CD1c-positive myeloid dendritic cell (primary cell): ENCODE measurements around the gene TEX2.
A peak's percentile ranks its signal among the peaks of the same experiment; 100 is the strongest.
"Not testable (repeated sequence)": the region's sequence is repeated elsewhere in the genome, so short reads cannot be mapped to it uniquely, and the experiment has no call there.

Experiments
- DNase-seq: peaks from one replicate; pipeline ENCODE4 v3.0.0-alpha.2; 2016; ENCODE audit errors: extremely low spot score

The TEX2 gene

DNA sequence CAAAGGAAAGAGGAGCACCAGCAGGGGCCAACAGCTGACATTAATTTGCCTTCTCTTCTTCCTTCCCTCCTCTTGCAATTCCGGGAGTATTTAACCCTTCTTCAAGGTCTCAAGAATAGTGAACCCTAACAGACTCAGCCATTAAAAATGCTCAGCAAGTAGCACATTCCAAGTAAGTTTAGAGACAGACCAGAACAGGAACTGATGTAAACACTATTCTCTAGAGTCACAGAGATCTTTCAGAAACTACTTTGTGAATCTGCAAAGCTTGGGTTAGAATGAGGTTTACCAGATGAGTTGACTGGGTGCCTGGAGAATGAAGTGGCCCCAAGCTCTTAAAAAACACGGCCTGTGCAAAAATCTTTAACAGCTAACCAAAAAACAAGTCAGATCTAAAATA, 50.9 kb downstream of the TEX2 start:
- DNase-seq: no peak

DNA sequence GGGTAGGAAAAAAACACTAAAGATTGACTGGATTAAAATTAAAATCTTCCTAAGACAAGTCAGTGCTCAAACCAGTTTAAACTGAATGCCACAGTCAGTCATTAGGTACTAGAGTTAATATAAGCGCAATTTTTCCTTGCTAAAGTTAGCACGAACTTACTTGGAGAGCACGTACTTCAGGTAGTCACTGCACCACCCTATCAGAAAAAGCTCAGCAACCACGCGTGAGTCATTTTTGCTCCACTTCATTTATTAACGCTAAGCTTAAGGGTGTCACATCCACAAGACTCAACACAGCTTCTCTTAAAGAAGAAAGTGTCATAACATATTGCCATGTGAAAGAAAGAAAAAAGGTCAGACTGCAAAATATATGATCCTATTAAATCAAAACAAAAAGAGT, 53.1 kb downstream of the TEX2 start:
- DNase-seq: no peak

DNA sequence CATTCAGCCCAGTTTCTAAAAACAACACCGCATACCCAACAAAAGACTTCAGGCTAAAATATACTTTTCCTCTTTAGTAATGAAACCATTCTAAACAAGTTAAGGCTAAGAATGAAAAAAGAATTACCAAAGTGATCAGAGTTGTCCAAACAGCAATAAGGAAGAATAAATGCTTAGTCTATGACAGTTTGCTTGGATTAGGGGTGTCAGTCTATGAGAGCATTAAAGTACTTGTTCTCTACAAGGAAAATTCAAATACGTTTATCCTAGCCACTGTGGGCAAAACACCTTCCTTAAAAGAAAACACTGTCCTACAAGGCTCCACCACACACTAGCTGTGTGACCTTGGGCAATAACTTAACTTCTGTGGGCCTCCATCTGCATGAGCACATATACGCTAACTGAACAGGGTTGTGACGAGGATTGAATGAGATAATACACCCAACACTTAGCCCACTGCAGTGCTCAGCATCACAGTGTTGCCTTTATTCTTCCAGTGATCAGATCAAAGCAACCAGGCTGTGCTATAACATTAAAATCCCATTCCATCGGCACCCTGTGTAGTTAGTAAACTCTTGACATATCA, 53.6 kb downstream of the TEX2 start:
- DNase-seq: no peak

GRCh38 chr17:64208656-64209055, 54.4 kb downstream of the TEX2 start:
- not testable (repeated sequence) for DNase-seq

DNA sequence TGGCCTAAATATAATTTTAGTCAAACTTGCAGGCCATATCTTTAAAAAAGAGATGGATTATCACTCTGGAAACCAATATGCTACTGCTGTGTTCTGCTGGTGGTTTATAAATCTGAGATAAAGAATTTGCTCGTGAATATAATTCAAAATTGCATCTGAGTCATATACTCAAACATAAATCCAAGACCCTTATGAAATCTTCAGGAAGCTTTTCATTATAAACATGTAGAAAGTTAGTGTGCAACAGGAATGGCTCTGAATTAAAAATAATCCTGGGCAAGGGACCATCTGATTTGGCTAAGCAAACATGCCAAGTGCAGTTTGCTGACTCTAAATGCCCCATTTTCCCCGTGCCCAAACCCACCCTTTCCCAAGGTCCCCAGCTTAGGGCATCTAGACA, 57.3 kb downstream of the TEX2 start:
- DNase-seq: no peak

GRCh38 chr17:64203630-64204029, 59.4 kb downstream of the TEX2 start:
- no peak for DNase-seq

- DNase-seq: peak; percentile 38
Observed at GRCh38 chr17:64202683-64203344, 60.2 kb downstream of the TEX2 start.

GRCh38 chr17:64200080-64201032, 62.7 kb downstream of the TEX2 start:
- DNase-seq: no peak

GRCh38 chr17:64198331-64199090, 64.5 kb downstream of the TEX2 start:
- DNase-seq: no peak

- DNase-seq: no peak
Observed at GRCh38 chr17:64196601-64197000, 66.5 kb downstream of the TEX2 start.

DNA sequence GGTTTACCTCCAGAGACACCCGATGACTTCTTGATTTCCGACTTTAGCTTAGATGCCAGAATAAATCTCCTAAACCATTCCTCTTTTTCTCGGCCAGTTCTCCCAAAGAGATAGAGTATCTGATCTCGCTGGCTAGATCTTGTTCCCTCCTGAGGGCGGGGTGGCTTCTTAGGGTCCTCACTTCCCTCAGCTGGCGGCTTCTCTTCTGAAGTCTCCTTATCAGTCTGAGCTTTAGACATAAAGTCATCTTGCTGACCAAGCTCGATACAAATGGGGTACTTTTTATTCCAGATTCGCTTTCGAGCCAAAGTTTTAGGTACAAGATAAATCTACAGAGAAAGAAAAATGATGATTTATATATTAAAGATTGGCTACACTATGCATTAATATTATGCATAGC, 69.5 kb downstream of the TEX2 start:
- no peak for DNase-seq

DNA sequence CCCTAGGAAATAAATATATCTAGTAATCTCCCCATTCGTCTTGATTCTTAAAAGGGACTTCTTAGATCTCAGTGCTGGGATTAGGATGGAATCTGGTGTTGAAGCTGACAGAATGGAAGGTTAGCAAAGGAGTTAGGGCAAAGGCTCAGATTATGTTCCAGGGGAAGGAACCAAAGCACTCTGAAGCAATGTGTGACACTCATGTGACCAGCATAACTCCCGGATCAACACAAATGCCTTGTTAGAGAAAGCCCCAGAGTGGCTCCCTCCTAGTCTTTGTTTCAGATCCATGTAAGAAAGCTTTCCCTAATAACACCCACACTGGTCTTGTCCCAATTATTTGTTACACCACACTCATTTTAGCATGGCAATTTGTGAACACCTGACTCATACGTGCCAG, 70.5 kb downstream of the TEX2 start:
- no peak for DNase-seq

DNA sequence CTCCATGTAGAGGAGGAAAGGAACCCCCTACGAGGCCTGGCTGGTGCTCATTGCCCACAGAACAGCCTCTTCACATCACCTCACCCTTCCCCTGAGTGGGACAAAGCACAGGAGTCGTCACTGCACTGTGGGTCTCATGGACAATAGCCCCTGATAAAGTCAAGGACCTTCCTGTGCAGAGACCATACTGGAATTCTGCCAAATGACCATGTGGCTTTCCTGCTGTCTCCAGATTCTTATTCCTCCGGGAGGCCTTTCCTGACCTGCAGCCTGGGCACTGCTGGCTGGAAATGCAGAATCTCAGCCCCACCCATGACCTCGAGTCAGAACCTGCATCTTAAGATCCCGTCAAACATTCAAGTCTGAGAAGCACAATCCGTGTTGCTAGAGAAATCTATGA, 72.6 kb downstream of the TEX2 start:
- DNase-seq: no peak

DNA sequence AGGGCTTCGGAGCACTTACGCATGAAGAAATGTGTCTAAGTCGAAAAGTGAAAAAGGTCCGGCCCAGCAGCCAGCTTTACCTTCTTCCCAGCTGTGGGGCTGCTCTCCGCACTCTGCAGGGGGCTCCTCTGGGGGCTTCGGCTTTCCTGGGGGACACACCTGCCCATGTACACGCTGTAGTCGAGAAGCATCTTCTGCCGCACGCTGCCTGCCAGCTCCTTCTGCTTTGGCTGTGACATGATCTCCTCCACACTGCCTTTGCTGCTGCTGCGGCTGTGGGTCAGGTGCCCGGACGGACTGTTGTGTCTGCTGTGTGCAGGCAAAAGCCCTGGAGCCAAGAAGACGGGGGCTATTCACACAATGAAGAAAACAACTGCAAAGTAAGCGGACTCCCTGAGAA, 75.0 kb downstream of the TEX2 start:
- no peak for DNase-seq

GRCh38 chr17:64187093-64187895, 75.8 kb downstream of the TEX2 start:
- no peak for DNase-seq

DNA sequence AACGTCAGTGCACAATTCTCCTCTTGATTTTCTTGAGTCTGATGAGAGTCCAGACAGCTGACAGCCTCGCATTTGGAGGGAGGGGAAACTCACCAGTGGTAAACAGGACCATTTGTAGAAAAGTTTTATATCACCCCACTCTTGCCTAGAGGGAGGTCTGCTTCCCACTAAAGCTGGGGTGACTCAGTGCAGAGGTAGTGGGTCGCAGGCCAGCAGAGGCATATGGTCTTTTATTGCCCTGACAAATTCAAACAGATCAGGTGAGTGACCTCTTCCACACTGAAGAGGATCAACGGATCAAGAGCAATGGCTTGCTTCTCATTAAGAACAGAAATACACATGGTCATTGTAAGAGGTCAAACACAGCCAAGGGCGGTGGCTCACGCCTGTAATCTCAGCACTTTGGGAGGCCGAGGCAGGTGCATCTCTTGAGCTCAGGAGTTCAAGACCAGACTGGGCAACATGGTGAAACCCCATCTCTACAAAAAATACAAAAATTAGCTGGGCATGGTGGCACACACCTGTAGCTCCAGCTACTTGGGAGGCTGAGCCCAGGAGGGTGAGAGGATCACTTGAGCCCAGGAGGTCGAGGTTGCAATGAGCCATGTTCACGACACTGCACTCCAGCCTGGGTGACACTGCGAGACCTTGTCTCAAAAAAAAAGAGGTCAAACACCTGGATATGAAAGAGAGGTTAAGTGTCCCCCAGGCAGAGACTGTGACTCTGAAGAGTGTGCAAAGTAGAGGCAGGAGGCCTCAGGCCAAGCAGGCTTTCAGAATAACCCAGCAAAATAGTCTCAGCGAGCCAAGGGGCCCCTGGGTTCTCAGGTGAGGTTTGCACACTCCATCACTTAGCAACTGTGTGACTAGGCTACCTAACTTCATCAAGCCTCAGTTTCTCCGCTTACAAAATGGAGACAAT, 76.6 kb downstream of the TEX2 start:
- DNase-seq: no peak

DNA sequence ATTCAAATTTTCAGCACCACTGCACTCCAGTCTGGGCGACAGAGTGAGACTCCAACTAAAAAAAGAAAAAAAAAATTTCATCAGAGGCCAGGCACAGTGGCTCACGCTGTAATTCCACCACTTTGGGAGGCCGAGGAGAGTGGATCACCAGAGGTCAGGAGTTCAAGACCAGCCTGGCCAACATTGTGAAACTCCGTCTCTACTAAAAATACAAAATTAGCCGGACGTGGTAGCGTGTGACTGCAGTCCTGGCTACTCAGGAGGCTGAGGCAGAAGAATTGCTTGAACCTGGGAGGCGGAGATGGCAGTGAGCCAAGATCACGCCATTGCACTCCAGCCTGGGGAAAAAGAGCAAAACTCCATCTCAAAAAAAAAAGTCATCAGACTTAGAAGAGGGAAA, 77.5 kb downstream of the TEX2 start:
- peak; percentile 32 for DNase-seq

GRCh38 chr17:64185101-64185500, 78.0 kb downstream of the TEX2 start:
- DNase-seq: peak; percentile 36

GRCh38 chr17:64183815-64184214, 79.2 kb downstream of the TEX2 start:
- DNase-seq: peak; percentile 67
